MG63 (cell line): ENCODE data around the gene ARHGAP26. TPM values are rescaled to one million over a fixed set of nuclear protein-coding genes. Genes with fewer than 3 reads are reported as not detected.

Experiments used
- DNase-seq: peaks from one replicate; pipeline ENCODE4 v3.0.0-alpha.2; 2020
- H3K27me3 ChIP-seq: fragments of 250-450 bp; sonication (Bioruptor Pico); 2 replicates; pipeline ENCODE4 v1.5.1; 2020; ENCODE audit warnings: mild to moderate bottlenecking, moderate library complexity
- H3K36me3 ChIP-seq: fragments of 250-450 bp; sonication (Bioruptor Pico); 2 replicates; pipeline ENCODE4 v1.5.1; 2020; ENCODE audit warnings: mild to moderate bottlenecking, moderate library complexity
- H3K4me3 ChIP-seq: fragments of 250-450 bp; sonication (Bioruptor Pico); 2 replicates; pipeline ENCODE4 v1.5.1; 2020; ENCODE audit warnings: mild to moderate bottlenecking, moderate library complexity
- H3K9me3 ChIP-seq: fragments of 250-450 bp; sonication (Bioruptor Pico); 2 replicates; pipeline ENCODE4 v1.5.1; 2020; ENCODE audit warnings: mild to moderate bottlenecking, moderate library complexity
- total RNA-seq: library from RNA; depleted of rRNA; stranded (reverse); fragments of >200 nt; shearing (Covaris generic); gene quantifications from 2 replicates; pipeline ENCODE4 v1.2.3, GENCODE V29; 2014; ENCODE audit warnings: low replicate concordance

ARHGAP26 gene
- total RNA-seq, 1 experiment from 2014 or later: 1.3 TPM

DNA sequence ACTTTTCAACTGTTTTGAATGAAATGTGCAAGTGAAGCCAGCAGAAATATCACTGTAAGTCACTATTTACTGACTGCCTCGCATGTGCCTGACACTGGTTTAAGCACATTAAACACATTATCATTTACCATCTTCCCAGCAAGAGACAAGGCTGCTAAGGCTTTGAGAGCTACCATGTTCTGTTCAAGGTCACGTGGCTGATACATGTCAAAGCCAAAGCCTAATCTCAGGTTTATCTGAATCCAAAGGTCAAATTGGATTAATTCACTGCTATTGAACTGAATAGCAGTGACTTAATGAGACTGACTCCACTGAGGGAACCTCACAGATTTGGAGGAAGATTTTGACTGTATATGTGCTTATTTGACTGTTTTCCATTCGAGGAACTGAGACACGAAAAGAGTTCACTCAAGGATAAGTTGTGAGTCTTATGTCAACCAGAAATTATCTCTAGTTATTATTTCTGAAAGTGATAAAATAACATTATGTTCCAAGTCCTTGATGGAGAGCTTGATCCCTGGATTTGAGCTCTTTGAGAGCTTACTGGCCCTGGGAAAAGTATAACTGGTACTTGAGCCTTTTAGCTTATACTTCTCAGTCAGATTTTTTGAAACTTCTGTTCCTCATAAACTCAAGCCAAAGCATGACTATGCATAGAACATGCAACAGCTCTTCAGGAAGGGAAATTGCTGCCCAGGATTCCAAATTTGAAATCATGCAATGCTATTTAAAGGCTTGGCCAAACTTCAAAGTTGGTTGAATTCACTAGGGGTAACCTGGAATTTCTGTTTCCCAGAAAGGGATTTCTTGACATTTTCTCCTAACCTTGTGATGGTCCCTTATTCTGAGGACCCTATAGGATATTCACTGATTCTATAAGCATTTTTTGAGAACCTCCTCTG is 23.4 kb upstream of the ARHGAP26 start:
- H3K4me3 ChIP-seq: no peak overlapping the region
- DNase-seq: no peak
- H3K36me3 ChIP-seq: no peaks in the 10 kb centered on the region
- H3K9me3 ChIP-seq: no peaks in the 10 kb centered on the region
- H3K27me3 ChIP-seq: no peaks in the 10 kb centered on the region

DNA sequence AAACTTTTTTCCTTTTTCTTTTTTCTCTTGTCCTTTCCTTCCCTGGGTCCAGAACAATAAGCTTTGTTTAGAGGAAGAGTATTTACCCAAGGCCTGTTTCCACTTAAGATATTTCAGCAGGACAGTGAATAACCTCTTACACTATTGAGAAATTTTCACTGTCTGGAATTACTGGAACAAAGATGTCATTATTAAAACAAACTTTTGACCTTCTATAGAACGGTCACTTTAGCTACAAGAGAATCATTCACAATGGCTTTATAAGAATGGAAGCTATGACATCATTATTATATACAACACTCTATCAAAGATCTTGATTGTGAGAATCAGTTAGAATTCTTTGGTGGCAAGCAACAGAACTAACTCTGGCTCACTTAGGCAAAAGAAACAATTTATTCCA is 22.0 kb upstream of the ARHGAP26 start:
- no peak for DNase-seq
- Histone ChIP-seq H3K9me3 (no peaks in the 10 kb centered on the region), H3K4me3 (no peak overlapping the region), H3K36me3 (no peaks in the 10 kb centered on the region), H3K27me3 (no peaks in the 10 kb centered on the region)

DNA sequence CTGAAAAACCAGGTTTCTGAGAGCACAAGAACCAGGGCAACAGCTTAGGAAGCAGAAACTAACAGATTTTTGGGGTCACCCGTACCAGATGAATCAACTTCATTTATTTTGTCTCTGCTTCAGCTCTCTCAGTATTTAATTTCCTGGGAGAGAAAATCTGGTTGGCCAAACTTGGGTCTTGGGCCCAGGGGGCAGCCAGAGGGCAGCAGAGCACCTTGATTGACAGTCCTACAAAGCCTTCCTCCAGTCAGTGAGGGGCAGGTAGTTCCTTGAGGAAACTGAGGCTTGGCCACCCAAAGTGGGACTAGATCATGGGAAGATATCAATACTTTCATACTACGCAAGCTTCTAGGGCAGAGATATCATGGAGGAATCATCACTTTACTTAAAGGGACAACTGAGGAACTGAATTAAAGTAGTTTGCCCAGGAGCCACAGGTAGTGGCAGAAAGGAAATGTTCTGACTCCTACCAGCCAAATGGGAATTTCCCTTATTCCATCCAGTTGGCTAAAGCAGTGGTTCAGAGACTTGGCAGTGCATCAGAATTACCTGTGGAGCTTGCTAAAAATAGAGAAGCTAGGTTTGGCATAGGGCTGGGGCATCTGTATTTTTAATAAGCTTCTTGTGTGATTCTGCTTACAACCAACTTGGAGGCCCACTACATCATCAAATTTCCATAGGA is 21.5 kb upstream of the ARHGAP26 start:
- Histone ChIP-seq H3K9me3 (no peaks in the 10 kb centered on the region), H3K4me3 (no peak overlapping the region), H3K36me3 (no peaks in the 10 kb centered on the region), H3K27me3 (no peaks in the 10 kb centered on the region)
- DNase-seq: peak; percentile 9

DNA sequence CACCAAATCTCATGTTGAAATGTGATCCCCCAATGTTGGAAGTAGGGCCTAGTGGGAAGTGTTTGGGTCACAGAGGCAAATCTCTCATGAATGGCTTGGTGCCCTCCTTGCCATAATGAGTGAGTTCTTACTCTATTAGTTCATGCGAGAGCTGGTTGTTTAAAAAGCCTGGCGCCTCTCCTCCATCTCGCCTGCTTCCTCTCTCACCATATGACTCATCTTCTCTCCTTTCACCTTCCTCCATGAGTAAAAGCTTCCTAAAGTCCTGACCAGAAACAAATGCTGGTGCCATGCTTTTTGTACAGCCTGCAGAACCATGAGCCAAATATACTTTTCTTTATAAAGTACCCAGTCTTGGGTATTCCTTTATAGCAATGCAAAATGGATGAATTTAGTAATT is 20.9 kb upstream of the ARHGAP26 start:
- Histone ChIP-seq H3K9me3 (no peaks in the 10 kb centered on the region), H3K36me3 (no peaks in the 10 kb centered on the region), H3K4me3 (no peak overlapping the region), H3K27me3 (no peaks in the 10 kb centered on the region)
- DNase-seq: peak; percentile 54

DNA sequence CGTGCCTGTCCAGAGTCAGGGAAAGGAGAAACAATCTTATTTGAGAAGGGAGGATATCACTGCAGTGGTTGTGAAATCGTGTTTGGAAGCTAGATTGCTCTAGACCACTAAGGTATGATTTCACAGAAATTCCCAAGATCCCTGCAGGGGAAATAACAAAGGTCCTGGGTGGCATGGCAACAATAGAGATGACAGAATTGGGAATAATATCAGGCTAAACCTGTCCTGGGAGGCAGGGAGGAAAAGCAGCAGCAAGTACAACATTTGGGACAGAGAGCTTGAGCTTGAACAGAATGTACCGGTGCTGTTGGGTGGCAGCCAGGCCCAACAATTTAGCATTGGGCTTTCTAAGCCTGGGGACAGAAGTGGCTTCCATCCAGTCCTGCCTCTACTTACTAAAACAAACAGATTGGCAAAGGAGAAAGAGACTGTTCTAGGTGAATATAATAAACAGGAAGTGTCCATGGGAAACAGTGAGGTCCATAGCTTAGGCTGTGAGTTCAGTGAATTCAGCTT is 17.0 kb upstream of the ARHGAP26 start:
- Histone ChIP-seq H3K36me3 (no peaks in the 10 kb centered on the region), H3K27me3 (no peaks in the 10 kb centered on the region), H3K4me3 (no peak overlapping the region), H3K9me3 (no peaks in the 10 kb centered on the region)
- no peak for DNase-seq

DNA sequence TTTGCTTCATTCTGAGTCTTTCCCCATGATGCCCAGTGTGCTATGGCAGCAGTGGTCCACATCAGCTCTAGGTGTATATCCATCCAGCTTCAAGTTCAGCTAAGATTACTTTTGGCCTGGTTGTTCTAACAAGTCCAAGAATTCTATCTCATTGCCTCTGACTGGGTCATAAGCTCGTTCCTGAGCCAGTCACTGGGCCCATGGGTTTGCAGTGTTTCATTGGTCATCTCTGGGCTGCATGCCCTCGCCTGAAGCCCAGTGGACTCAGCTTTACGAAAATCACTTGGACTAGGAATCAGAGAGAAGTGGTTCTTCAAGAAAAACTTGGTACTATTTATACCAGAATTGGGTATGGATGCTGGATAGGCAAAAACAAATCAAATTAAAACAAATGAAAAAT is 16.1 kb upstream of the ARHGAP26 start:
- Histone ChIP-seq H3K36me3 (no peaks in the 10 kb centered on the region), H3K27me3 (no peaks in the 10 kb centered on the region), H3K4me3 (no peak overlapping the region), H3K9me3 (no peaks in the 10 kb centered on the region)
- DNase-seq: no peak

DNA sequence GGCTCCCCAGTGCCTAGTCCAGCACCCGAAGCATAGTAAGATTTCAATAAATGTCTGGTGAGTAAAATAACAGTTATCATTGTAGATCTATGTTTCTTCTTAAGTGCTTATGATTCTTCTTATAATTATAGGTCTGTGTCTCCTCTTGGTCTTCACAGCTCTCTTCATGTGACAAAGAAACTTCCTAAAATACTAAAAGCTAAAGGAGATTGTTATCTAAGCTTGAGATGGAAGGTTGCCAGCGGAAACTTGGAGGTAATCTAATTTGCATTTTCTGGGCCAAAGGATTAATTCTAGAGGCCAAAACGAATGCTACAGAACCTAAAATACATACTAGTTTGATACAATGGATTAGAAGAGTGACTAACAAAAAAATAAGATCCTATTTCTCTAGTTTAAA is 13.6 kb upstream of the ARHGAP26 start:
- Histone ChIP-seq H3K36me3 (no peaks in the 10 kb centered on the region), H3K4me3 (no peak overlapping the region), H3K9me3 (no peaks in the 10 kb centered on the region), H3K27me3 (no peaks in the 10 kb centered on the region)
- DNase-seq: no peak

DNA sequence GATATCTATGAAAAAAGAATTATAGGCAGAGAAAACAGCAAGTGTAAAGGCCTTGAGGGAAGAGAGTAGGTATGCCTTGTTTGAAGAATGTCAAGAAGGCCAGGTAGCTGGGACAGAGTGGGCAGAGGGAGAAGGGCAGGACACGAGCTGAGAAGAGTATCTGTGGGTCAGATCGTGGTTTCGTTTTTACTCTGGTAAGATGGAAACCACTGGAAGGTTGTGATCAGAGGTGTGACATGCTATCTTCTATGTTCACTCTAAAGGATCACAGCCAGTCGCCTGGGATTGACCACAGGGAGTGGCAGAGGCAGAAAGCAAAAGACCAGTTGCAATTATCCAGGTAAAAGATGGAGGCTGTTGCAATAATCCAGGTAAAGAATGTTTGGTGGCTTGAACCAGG is 12.6 kb upstream of the ARHGAP26 start:
- no peak overlapping the region for H3K4me3 ChIP-seq
- H3K27me3 ChIP-seq: no peaks in the 10 kb centered on the region
- H3K9me3 ChIP-seq: no peaks in the 10 kb centered on the region
- no peaks in the 10 kb centered on the region for H3K36me3 ChIP-seq
- DNase-seq: no peak

DNA sequence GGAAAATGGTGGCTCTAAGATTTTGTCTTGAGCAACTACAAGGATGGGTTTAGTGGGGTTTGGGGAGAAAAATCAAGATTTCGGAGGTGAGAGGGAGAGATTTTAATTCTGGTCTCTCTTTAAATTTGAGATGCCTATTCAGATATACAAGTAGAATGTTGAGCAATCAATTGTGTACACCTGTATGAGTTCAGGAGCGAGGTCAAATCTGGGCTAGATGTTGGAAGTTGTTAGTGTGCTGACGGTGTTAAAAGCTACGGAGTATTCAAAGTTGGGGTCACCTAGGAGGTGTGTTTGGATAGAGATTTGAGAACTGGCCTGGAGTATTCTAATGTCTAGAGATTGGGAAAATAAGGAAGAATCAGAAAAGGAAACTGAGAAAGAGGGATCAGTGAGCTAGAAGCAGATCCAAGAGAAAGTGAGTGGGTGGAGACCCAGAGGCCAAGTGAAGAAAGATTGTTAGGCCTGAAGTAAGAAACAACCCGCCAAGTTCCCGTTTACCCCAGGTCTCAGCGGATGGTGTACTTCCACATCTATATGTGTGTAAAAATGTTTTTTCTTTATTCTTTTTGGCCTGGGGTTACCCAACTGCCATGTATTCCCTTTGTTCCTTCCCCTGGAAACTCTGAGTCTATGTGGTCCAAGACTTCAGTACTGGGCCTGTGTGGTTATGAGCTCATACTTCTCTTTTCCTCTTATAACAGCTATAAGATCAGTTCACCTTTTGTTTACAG is 11.9 kb upstream of the ARHGAP26 start:
- Histone ChIP-seq H3K36me3 (no peaks in the 10 kb centered on the region), H3K4me3 (no peak overlapping the region), H3K27me3 (no peaks in the 10 kb centered on the region), H3K9me3 (no peaks in the 10 kb centered on the region)
- DNase-seq: no peak

DNA sequence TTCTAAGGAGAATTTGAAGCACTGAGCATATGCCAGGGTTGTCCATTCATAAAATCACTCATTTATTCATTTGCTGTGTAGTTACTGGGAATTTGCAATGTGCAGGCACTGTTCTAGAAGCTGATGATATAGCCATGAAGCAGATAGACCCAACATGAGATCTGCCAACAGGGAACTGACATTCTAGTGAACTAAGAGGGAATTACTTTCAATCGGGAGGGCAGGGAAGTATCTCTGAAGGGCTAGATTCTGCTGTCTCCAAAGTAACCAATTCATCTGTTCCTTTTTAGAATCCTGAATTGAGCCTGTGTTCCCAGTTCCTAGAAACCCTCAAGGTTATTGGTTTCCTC is 11.4 kb upstream of the ARHGAP26 start:
- no peaks in the 10 kb centered on the region for H3K36me3 ChIP-seq
- H3K9me3 ChIP-seq: no peaks in the 10 kb centered on the region
- H3K4me3 ChIP-seq: no peak overlapping the region
- DNase-seq: no peak
- no peaks in the 10 kb centered on the region for H3K27me3 ChIP-seq

DNA sequence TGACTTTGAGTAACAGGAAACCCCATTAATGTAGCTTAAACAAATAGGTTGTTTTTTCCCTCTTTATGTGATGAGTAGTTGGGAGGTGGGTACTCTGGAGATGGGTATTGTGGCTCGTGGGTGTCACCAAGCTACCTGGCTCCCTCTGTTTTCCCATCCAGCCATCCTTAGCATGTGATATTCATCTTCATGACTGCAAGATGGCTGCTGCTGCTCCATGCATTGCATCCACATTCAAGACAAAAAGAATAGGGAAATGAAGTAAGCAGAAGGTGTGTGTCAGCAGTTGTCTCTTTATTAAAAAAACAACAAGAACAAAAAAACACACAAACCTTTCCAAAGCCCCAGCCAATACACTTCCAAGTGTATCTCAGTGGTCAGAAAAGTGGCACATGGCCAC is 6.5 kb upstream of the ARHGAP26 start:
- H3K4me3 ChIP-seq: no peak overlapping the region
- no peak for DNase-seq
- no peaks in the 10 kb centered on the region for H3K9me3 ChIP-seq
- no peaks in the 10 kb centered on the region for H3K36me3 ChIP-seq
- 0 out of 2 replicates have a peak, but pooled peaks cover 2% of the 10 kb centered on the region for H3K27me3 ChIP-seq

DNA sequence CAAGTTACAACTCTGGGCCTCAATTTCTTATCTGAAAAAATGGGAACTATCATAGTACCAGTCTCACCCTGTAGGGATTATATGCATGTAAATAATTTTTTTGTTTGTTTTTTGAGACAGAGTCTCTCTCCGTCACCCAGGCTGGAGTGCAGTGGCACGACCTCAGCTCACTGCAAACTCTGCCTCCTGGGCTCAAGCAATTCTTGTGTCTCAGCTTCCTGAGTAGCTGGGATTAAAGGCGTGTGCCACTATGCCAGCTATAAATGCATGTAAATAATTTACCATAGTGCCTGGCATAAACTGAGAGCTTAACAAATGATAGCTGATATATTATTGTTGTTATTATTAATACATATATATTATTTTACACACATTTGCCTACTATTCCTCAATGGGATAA is 3.0 kb upstream of the ARHGAP26 start:
- DNase-seq: no peak

DNA sequence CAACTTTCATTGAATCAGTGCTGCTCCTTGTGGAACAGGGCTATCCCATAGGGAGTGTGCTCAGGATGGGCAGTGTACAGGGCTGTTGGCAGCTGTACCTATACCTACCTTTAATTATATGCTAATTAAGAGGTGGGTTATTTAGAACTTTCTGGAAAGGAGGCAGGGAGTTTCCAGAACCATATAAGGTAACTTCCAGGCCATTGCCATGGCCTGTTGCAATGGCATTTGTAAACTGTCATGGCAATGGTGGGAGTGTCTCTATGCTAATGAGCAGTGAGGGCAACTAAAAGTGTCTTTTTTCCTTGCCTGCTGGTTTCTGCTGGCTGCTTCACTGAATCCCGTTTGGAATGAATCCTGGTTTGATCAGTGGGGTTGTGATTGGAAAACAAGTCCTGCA is 2.3 kb upstream of the ARHGAP26 start:
- peaks cover 8% of the 10 kb centered on the region; the same call in 1 of the 2 replicates for H3K27me3 ChIP-seq
- DNase-seq: no peak
- no peaks in the 10 kb centered on the region for H3K36me3 ChIP-seq
- no peak overlapping the region for H3K4me3 ChIP-seq
- H3K9me3 ChIP-seq: no peaks in the 10 kb centered on the region

More for the DNA sequence above, 3.0 kb upstream of the ARHGAP26 start:
- Histone ChIP-seq H3K27me3 (peaks cover 8% of the 10 kb centered on the region; the same call in 1 of the 2 replicates), H3K4me3 (no peak overlapping the region), H3K36me3 (no peaks in the 10 kb centered on the region), H3K9me3 (no peaks in the 10 kb centered on the region)

DNA sequence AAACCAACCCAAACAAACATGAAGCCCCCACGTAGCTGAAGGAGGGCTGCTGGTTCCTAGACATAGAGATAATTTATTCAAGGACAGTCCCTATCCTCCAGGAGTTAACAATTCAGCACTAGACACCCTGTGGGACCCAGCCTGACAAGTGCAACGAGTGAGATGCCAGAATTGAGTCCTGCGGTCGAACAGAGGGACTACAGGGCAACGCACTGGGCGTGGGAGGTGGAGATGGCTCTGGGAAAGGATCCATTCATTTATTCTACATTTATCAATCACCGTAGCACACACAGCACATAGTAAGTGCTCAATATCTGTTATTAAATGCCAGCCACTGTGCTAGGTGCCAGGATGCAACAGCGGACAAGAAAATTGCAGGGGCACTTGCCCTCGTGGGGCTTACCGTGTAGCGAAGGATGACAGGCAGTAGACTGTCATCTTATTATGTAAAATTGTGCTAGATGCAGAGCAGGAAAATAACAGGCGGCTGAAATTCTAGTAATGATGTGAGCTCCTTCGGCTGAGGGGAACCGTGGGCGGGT is 855 bp upstream of the ARHGAP26 start:
- no peak for DNase-seq
- Histone ChIP-seq H3K4me3 (peak overlapping the region; percentile 68), H3K9me3 (no peaks in the 10 kb centered on the region), H3K36me3 (no peaks in the 10 kb centered on the region), H3K27me3 (peaks cover 6% of the 10 kb centered on the region; the same call in 1 of the 2 replicates)

DNA sequence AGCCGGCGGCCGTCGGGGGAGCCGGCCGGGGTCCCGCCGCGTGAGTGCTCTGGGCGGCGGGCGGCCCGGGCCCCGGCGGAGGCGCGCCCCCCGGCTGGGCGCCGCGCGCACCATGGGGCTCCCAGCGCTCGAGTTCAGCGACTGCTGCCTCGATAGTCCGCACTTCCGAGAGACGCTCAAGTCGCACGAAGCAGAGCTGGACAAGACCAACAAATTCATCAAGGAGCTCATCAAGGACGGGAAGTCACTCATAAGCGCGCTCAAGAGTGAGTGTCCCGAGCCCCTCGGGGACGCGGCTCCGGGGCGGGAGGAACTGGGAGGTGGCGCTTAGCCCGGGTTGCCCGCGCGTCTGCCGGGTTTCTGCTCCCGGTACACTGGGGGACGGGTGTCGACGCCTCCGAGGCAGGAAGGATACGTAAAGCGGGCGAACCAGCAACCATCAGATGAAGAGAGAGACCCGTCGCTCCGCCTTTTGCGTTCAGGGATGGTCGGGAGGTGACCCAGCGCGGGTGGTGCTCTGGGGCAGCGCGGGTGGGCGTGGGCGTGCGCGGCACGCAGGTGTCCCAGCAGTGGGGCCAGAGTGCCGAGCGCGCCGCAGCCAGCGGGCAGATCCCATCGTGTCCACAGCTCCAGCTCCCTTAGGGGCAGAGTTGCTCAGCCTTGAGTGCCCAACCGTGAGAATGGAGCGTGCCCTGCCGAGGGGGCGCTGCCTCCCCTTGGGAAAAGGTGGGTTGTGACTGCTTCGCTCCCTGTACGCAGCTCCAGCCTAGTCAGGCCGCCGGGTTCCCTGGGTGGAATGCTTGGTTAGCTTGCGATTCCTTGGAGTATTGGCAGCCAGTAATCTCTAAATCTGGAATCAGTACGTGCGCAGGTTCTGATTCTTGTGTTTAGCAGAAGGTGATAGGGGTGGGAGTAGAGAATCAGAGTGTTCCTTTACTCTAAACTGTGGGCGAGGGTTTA is 753 bp downstream of the ARHGAP26 start:
- DNase-seq: peak; percentile 56
- Histone ChIP-seq H3K36me3 (no peaks in the 10 kb centered on the region), H3K27me3 (peaks cover 6% of the 10 kb centered on the region; the same call in 1 of the 2 replicates), H3K4me3 (peak overlapping the region; percentile 68), H3K9me3 (no peaks in the 10 kb centered on the region)

DNA sequence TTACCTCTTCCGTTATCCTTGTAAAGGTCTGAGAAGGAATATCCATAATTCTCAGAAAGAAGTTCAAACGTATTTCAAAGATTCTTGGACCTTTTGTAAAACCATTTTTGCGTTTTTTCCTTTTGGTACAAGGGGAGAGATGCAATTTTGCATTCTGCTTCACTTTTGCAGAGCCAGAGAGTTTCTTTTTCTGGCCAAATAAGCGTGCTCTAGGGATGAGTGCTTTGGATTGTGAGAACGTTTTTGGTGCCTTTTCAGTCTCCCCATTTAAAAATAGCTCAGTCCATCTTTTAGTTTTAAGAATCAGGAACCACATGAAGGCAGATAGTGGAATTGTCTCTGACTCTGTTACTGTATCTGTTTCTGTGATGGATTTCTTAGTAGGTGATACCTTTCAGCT is 1.5 kb downstream of the ARHGAP26 start:
- H3K9me3 ChIP-seq: no peaks in the 10 kb centered on the region
- peaks cover 6% of the 10 kb centered on the region; the same call in 1 of the 2 replicates for H3K27me3 ChIP-seq
- no peak overlapping the region; the same call in 1 of the 2 replicates for H3K4me3 ChIP-seq
- no peak for DNase-seq
- H3K36me3 ChIP-seq: no peaks in the 10 kb centered on the region
